PFSK-1 (cell line): ENCODE data around the gene WDR90.

Experiments used
- FOXP2 ChIP-seq: optimal IDR thresholded peaks from 2 replicates; pipeline ENCODE3; 2011; ENCODE audit warnings: borderline replicate concordance, control low read depth, inconsistent platforms; ENCODE audit not compliant: insufficient read depth; ENCODE audit errors: extremely low read length, extremely low read depth
- POLR2AphosphoS5 ChIP-seq: IDR thresholded peaks from 2 replicates; pipeline ENCODE4 v1.6.1; 2012; ENCODE audit warnings: low read depth, mild to moderate bottlenecking, control low read depth, low read length, moderate library complexity
- SIN3A ChIP-seq: IDR thresholded peaks from 2 replicates; pipeline ENCODE4 v1.6.1; 2012; ENCODE audit warnings: mild to moderate bottlenecking, low read length, moderate library complexity, borderline replicate concordance; ENCODE audit not compliant: insufficient read depth
- TAF1 ChIP-seq: IDR thresholded peaks from 2 replicates; pipeline ENCODE4 v1.6.1; 2012; ENCODE audit warnings: low read length, control low read depth, borderline replicate concordance; ENCODE audit not compliant: insufficient read depth
- TF ChIP-seq, protein P1 (sequence below), 2 experiments: IDR thresholded peaks; 2 replicates each; pipeline versions ENCODE4 v1.6.1 to v1.8.0; 2011 to 2012; ENCODE audit warnings: low read depth in 2 of 2, low read length in 2 of 2, control low read depth in 1 of 2, inconsistent platforms in 1 of 2, mild to moderate bottlenecking in 1 of 2, moderate library complexity in 1 of 2; ENCODE audit not compliant: insufficient read depth in 1 of 2

The WDR90 gene

DNA sequence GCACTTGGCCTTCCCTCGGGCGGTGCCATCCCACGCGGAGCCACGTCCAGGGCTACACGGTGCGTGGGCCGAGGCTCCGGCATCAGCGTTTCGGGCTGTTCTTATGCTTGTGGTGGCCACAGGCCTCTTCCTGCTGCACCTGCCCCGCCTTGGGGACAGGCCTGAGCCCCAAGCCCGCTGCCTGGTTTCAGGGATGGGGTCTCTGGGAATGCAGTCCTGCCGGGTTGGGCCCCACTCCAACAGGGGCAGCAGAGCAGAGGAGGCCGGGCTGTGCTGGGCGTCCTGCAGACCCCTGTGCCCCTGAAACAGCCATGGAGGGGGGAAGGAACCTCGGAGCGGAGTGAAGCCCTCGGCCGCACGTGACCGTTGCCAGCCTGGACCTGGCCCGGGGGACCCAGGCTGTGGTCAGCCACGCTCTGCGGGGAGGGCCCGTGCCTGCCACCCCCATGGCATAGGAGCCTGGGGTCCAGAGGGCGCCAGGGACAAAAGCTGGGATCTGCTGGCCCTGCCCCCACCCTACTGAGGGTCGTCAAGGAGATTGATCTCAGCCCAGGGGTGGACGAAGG, 18.8 kb upstream of the WDR90 start:
- TF ChIP-seq TAF1 (no peak), POLR2AphosphoS5 (no peak), FOXP2 (no peak), SIN3A (no peak)
- TF ChIP-seq, protein P1, sequence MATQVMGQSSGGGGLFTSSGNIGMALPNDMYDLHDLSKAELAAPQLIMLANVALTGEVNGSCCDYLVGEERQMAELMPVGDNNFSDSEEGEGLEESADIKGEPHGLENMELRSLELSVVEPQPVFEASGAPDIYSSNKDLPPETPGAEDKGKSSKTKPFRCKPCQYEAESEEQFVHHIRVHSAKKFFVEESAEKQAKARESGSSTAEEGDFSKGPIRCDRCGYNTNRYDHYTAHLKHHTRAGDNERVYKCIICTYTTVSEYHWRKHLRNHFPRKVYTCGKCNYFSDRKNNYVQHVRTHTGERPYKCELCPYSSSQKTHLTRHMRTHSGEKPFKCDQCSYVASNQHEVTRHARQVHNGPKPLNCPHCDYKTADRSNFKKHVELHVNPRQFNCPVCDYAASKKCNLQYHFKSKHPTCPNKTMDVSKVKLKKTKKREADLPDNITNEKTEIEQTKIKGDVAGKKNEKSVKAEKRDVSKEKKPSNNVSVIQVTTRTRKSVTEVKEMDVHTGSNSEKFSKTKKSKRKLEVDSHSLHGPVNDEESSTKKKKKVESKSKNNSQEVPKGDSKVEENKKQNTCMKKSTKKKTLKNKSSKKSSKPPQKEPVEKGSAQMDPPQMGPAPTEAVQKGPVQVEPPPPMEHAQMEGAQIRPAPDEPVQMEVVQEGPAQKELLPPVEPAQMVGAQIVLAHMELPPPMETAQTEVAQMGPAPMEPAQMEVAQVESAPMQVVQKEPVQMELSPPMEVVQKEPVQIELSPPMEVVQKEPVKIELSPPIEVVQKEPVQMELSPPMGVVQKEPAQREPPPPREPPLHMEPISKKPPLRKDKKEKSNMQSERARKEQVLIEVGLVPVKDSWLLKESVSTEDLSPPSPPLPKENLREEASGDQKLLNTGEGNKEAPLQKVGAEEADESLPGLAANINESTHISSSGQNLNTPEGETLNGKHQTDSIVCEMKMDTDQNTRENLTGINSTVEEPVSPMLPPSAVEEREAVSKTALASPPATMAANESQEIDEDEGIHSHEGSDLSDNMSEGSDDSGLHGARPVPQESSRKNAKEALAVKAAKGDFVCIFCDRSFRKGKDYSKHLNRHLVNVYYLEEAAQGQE (IDR thresholded peaks at IDR 0.05; ENCODE audit: insufficient read depth in 1 of 2, low read depth in 2 of 2, low read length in 2 of 2) = no peak

DNA sequence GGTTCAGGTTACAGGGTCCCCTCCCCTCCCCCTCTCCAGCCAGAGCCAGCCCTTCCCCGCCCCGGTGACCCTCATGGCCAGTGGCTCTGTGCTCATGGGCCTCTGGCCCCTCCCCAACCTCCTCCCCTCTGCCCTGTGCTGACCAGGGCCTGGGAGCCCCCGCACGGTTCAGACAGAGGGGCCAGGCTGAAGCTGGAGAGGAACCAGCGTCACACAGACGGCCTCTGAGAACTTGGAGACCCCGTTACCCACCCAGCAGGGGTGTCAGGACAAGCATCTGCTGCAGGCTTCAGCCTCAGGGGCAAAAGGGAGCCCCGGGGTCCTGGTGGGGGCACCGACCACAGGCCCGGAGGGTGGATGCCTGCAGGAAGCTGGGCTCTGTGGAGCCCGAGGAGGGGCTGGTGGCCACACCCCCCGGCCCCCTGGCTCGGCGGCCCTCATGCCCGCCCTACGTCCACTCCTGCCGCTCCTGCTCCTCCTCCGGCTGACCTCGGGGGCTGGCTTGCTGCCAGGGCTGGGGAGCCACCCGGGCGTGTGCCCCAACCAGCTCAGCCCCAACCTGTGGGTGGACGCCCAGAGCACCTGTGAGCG, 18.3 kb upstream of the WDR90 start, which contains the start of gene WFIKKN1:
WFIKKN1 (plus strand) TSS at position 171 of the 591 bp plus-strand sequence; CDS start at position 440, 269 bp downstream.
- TF ChIP-seq POLR2AphosphoS5 (0 out of 2 replicates have a peak, but pooled peaks have one; percentile 8), SIN3A (no peak), FOXP2 (no peak)
- TF ChIP-seq, protein P1 (IDR thresholded peaks at IDR 0.05; ENCODE audit: insufficient read depth in 1 of 2, low read depth in 2 of 2, low read length in 2 of 2) = no peak

DNA sequence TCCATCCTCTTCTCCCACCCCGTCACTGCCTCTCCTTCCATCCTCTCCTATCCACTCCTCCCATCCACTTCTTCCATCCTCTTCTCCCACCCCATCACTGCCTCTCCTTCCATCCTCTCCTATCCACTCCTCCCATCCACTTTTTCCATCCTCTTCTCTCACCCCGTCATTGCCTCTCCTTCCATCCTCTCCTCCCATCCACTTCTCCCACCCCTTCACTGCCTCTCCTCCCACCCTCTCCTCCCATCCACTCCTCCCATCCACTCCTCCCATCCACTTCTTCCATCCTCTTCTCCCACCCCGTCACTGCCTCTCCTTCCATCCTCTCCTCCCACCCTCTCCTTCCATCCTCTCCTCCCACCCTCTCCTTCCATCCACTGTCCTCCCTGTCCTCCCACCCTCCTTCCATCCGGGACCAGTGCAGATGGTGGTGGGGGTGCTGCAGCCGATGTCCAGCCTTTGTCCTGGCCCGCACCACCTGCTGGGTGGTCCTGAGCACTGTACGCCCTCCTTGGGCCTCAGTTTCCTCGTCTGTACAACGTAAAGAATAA, 17.3 kb upstream of the WDR90 start:
- no peak for TF ChIP-seq TAF1
- no peak for TF ChIP-seq SIN3A
- no peak for TF ChIP-seq POLR2AphosphoS5
- TF ChIP-seq, protein P1 (IDR thresholded peaks at IDR 0.05; ENCODE audit: insufficient read depth in 1 of 2, low read depth in 2 of 2, low read length in 2 of 2) = no peak
- TF ChIP-seq FOXP2 = no peak

DNA sequence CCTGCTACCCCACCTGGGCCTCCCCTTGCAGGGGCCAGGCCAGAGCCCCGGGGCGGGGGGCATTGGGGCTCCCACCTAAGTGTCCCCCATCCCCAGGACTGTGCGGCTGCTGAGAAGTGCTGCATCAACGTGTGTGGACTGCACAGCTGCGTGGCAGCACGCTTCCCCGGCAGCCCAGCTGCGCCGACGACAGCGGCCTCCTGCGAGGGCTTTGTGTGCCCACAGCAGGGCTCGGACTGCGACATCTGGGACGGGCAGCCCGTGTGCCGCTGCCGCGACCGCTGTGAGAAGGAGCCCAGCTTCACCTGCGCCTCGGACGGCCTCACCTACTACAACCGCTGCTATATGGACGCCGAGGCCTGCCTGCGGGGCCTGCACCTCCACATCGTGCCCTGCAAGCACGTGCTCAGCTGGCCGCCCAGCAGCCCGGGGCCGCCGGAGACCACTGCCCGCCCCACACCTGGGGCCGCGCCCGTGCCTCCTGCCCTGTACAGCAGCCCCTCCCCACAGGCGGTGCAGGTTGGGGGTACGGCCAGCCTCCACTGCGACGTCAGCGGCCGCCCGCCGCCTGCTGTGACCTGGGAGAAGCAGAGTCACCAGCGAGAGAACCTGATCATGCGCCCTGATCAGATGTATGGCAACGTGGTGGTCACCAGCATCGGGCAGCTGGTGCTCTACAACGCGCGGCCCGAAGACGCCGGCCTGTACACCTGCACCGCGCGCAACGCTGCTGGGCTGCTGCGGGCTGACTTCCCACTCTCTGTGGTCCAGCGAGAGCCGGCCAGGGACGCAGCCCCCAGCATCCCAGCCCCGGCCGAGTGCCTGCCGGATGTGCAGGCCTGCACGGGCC, 16.5 kb upstream of the WDR90 start:
- TF ChIP-seq TAF1 = no peak
- no peak for TF ChIP-seq POLR2AphosphoS5
- no peak for TF ChIP-seq FOXP2
- TF ChIP-seq SIN3A = no peak
- TF ChIP-seq, protein P1 (IDR thresholded peaks at IDR 0.05; ENCODE audit: insufficient read depth in 1 of 2, low read depth in 2 of 2, low read length in 2 of 2) = no peak
